Hepatocyte (in vitro differentiated cells): ENCODE measurements around the gene PCSK6. TPM values are rescaled to one million over a fixed set of nuclear protein-coding genes. Genes with fewer than 3 reads are reported as not detected.

Experiments
- DNase-seq: peaks from one replicate; pipeline ENCODE4 v3.0.0-alpha.2; 2016; ENCODE audit warnings: low spot score
- H2AFZ ChIP-seq: fragments of 200-600 bp; sonication (generic); 2 replicates; pipeline ENCODE4 v1.6.0; 2016; ENCODE audit warnings: antibody characterized with exemption, mild to moderate bottlenecking
- H3K27ac ChIP-seq: fragments of 200-600 bp; sonication (generic); 2 replicates; pipeline ENCODE4 v1.5.1; 2016; ENCODE audit warnings: mild to moderate bottlenecking
- H3K27me3 ChIP-seq: fragments of 200-600 bp; sonication (generic); 2 replicates; pipeline ENCODE4 v1.6.1; 2016
- H3K36me3 ChIP-seq: fragments of 200-600 bp; sonication (generic); replicated peaks from 2 replicates; pipeline ENCODE4 v1.5.1; 2016; ENCODE audit warnings: low read depth; ENCODE audit not compliant: insufficient read depth
- H3K4me1 ChIP-seq: fragments of 200-600 bp; sonication (generic); 2 replicates; pipeline ENCODE4 v1.5.1; 2016; ENCODE audit warnings: mild to moderate bottlenecking, moderate library complexity; ENCODE audit not compliant: insufficient read depth
- H3K4me2 ChIP-seq: fragments of 200-600 bp; sonication (generic); 2 replicates; pipeline ENCODE4 v1.6.0; 2016
- H3K4me3 ChIP-seq: fragments of 200-600 bp; sonication (generic); 2 replicates; pipeline ENCODE4 v1.5.1; 2016; ENCODE audit warnings: mild to moderate bottlenecking
- H3K79me2 ChIP-seq: fragments of 200-600 bp; sonication (generic); 2 replicates; pipeline ENCODE4 v1.6.0; 2017; ENCODE audit warnings: mild to moderate bottlenecking
- H3K9me2 ChIP-seq: fragments of 200-600 bp; sonication (generic); replicated peaks from 2 replicates; pipeline ENCODE4 v1.6.0; 2017; ENCODE audit warnings: mild to moderate bottlenecking; ENCODE audit not compliant: insufficient read depth
- H3K9me3 ChIP-seq: fragments of 200-600 bp; sonication (generic); 2 replicates; pipeline ENCODE4 v1.5.1; 2016; ENCODE audit warnings: low read depth, mild to moderate bottlenecking
- H4K20me1 ChIP-seq: fragments of 200-600 bp; sonication (generic); 2 replicates; pipeline ENCODE4 v1.6.0; 2016; ENCODE audit warnings: mild to moderate bottlenecking; ENCODE audit not compliant: insufficient read depth, poor library complexity, severe bottlenecking
- CTCF ChIP-seq: fragments of 200-600 bp; sonication (generic); IDR thresholded peaks from 2 replicates; pipeline ENCODE4 v1.5.1; 2016; ENCODE audit warnings: antibody characterized with exemption, mild to moderate bottlenecking; ENCODE audit not compliant: poor library complexity
- EZH2 ChIP-seq: fragments of 200-600 bp; sonication (generic); IDR thresholded peaks from 2 replicates; pipeline ENCODE4 v1.6.1; 2016; ENCODE audit warnings: antibody characterized with exemption, mild to moderate bottlenecking, borderline replicate concordance
- EZH2phosphoT487 ChIP-seq: fragments of 200-600 bp; sonication (generic); IDR thresholded peaks from one replicate; pipeline ENCODE4 v1.6.1; 2018; ENCODE audit warnings: antibody characterized with exemption, mild to moderate bottlenecking, low read depth, moderate library complexity; ENCODE audit not compliant: unreplicated experiment, severe bottlenecking
- WGBS: methylation state at CpG from one replicate; pipeline ENCODE4 v1.1.6; 2016; ENCODE audit warnings: low lambda C conversion rate; ENCODE audit errors: missing lambda C conversion rate; 5-methylcytosine and 5-hydroxymethylcytosine counted together
- polyA plus RNA-seq: library from polyadenylated mRNA; unstranded; fragments of >200 nt; fragmentation: Nextera tagmentation; extraction: Ambion mirVana; gene quantifications from 2 replicates; pipeline ENCODE4 v1.2.1, GENCODE V29; 2016
- total RNA-seq: library from RNA; depleted of rRNA; stranded (reverse); fragments of >200 nt; gene quantifications from 2 replicates; pipeline ENCODE4 v1.2.3, GENCODE V29; 2014

Gene PCSK6
- total and polyA plus RNA-seq, 2 experiments from 2014 or later: 31.7 to 40.5 TPM

GRCh38 chr15:101486696-101487459 is 2.6 kb downstream of the PCSK6 start:
- Histone ChIP-seq H4K20me1 (no peaks in the 10 kb centered on the region), H2AFZ (no peak overlapping the region), H3K4me1 (peaks cover 6% of the 10 kb centered on the region), H3K36me3 (no peaks in the 10 kb centered on the region), H3K79me2 (no peaks in the 10 kb centered on the region), H3K27ac (no peak overlapping the region), H3K9me2 (no peaks in the 10 kb centered on the region), H3K4me3 (no peak overlapping the region), H3K4me2 (no peak overlapping the region), H3K9me3 (no peaks in the 10 kb centered on the region), H3K27me3 (peaks cover 17% of the 10 kb centered on the region)
- WGBS: 87% methylated on average over 14 of the region's 14 CpGs
- TF ChIP-seq EZH2phosphoT487: no peak
- no peak for TF ChIP-seq CTCF
- no peak for TF ChIP-seq EZH2
- no peak for DNase-seq

- no peak for TF ChIP-seq EZH2
- TF ChIP-seq CTCF: no peak
- no peak for TF ChIP-seq EZH2phosphoT487
- Histone ChIP-seq H3K27me3 (peaks cover 15% of the 10 kb centered on the region), H3K4me2 (no peak overlapping the region), H2AFZ (no peak overlapping the region), H4K20me1 (no peaks in the 10 kb centered on the region), H3K27ac (no peak overlapping the region), H3K79me2 (no peaks in the 10 kb centered on the region), H3K4me3 (no peak overlapping the region), H3K9me2 (no peaks in the 10 kb centered on the region), H3K36me3 (no peaks in the 10 kb centered on the region), H3K4me1 (peaks cover 21% of the 10 kb centered on the region), H3K9me3 (no peaks in the 10 kb centered on the region)
- WGBS: 84% methylated on average over 6 of the region's 6 CpGs
- no peak for DNase-seq
These were observed 6.0 kb downstream of the PCSK6 start for GRCh38 chr15:101483462-101483861.

GRCh38 chr15:101482526-101483371 is 6.8 kb downstream of the PCSK6 start:
- no peak overlapping the region for H2AFZ ChIP-seq
- H3K4me2 ChIP-seq: no peak overlapping the region

More at GRCh38 chr15:101482526-101483371, 6.8 kb downstream of the PCSK6 start:
- Histone ChIP-seq H3K4me1 (peaks cover 21% of the 10 kb centered on the region), H3K27me3 (peaks cover 10% of the 10 kb centered on the region), H3K4me3 (no peak overlapping the region), H3K9me3 (no peaks in the 10 kb centered on the region), H3K27ac (no peak overlapping the region), H3K36me3 (no peaks in the 10 kb centered on the region), H3K9me2 (no peaks in the 10 kb centered on the region), H3K79me2 (no peaks in the 10 kb centered on the region), H4K20me1 (no peaks in the 10 kb centered on the region)
- TF ChIP-seq EZH2phosphoT487 (no peak), CTCF (no peak), EZH2 (no peak)
- WGBS: 91% methylated on average over 21 of the region's 21 CpGs
- no peak for DNase-seq
